HG02938 (cell line): ENCODE data around the gene OLFM1.

Source experiments
- ATAC-seq: cut with Tn5 transposase; IDR thresholded peaks from one replicate; pipeline ENCODE4 v1.9.1; 2021; ENCODE audit warnings: mild to moderate bottlenecking, moderate library complexity; ENCODE audit not compliant: unreplicated experiment

OLFM1 gene

DNA sequence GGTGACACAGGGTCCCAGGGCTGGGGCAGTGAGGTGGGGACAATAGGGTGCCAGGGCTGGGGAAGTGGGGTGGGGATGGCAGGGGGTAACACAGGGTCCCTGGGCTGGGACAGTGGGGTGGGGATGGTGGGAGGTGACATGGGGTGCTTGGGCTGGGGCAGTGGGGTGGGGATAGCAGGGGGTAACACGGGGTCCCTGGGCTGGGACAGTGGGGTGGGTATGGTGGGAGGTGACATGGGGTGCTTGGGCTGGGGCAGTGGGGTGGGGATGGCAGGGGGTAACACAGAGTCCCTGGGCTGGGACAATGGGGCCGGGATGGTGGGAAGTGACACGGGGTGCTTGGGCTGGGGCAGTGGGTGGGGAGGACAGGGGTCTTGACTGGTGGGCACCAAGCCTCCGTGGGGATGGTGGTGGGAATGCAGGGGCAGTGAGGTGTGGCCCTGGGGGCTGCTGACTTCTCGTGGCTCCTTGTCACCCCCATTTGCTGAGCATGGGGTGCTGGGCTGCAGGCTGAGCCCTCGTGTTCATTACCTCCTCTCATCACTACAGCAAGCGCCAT is 41.7 kb downstream of the OLFM1 start:
- ATAC-seq = no peak

DNA sequence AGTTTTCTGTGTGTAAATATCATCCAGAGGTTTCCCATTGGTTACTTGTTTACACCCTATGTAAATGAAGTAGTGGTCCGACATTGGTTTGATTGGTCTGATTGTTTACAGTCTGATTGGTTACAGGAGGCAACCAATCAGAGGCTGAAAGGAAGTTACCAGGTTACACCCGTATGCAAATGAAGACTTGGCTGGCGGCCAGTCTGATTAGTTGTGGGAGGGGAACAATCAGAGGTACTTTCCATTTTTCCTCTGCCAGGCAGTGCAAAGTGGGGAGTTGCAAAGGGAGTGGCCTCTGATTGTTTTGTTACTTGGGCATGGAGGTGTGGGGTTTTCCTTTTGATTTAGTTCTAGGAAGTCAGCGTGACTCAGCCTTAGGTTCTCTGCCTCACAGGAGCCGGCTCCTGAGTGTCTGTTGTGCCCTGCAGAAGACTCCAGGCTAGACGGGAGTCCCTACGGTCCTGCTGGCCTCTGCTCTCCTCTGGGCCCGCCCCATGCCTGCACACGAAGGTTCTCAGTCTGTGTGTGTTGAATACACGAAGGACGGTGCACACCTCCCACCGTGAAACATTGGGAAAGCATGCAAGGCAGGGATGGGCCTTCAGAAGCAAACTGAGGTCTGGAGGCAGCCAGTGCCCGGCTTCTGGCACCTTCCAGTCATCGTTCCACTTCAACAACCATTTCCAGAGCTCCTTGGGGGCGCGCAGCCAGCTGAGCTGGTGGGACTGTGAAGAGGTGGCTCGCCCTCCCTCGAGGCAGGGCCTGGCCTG is 42.9 kb downstream of the OLFM1 start:
- ATAC-seq = no peak

DNA sequence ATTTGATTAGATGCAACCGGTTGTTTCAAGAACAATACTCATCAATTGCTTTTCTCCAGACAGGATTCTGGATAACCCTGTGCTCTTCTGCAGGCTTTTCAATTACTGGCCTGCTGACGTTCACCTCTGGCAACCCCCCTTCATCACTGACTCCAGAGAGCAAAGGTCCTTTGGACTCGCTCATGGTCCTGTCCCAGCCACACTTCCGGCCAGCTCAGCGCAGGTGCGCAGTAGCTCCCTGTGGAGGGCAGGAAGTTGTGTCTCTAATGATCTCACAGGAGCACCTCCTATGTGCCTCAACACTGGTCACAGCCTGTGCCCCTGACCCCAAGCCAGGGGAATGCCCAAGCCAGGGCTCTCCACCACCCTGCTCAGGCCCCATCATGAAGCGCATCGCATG is 44.0 kb downstream of the OLFM1 start:
- ATAC-seq = no peak

DNA sequence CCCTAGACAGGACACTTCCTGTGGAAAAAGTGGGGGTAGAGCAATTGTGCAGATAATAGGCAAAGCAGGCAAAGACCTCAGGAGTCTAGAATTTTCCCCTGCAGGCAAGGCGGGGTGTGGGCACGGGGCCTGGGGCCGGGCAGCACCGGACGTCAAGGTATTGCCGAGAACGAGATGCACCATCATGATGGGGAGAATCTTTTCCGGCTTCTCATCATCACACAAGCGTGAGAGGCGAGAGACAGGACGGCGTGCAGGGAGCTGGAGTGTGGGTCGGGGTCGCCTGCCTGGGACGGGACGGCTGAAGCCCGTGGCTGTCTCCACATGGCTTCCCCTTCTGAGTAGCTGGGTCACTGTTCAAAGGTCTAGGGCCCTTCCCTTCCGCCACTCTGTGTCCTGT is 44.5 kb downstream of the OLFM1 start:
- no peak for ATAC-seq

DNA sequence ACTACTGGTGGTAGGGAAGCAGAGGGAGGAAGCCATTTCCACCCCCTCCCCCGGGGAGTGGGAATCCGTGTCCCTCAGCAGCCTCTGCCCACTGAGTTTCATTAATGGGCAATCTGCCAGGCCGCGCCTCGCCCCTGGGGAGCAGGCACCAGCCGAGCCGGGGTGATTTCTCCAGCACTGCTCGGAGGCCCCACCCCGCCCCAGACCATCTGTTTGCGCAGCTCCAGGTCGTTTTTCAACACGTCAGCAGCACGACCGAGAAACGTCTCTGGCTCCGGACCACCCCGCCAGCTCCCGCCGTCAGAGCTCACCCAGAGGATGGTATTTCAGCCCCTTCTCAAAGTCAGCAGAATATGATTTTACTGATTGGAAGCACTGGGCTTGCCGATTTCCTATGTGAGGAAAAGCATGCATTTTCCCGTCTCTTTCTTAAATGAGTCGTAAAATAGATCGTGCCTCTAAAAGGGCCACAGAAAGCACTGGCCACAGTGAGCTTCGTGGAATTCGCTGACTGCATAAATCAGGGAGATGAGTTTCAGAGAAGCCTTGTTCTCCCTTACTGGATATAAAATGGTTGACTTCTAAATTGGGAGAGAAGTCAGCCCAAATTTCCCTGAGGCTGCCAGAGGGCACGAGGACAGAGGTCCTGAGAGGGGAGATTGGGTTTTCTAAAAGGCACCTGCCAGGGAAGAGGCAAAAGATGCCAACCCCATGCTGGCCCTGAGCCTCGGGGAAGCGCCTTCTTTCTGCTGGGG is 47.0 kb downstream of the OLFM1 start:
- ATAC-seq = no peak

DNA sequence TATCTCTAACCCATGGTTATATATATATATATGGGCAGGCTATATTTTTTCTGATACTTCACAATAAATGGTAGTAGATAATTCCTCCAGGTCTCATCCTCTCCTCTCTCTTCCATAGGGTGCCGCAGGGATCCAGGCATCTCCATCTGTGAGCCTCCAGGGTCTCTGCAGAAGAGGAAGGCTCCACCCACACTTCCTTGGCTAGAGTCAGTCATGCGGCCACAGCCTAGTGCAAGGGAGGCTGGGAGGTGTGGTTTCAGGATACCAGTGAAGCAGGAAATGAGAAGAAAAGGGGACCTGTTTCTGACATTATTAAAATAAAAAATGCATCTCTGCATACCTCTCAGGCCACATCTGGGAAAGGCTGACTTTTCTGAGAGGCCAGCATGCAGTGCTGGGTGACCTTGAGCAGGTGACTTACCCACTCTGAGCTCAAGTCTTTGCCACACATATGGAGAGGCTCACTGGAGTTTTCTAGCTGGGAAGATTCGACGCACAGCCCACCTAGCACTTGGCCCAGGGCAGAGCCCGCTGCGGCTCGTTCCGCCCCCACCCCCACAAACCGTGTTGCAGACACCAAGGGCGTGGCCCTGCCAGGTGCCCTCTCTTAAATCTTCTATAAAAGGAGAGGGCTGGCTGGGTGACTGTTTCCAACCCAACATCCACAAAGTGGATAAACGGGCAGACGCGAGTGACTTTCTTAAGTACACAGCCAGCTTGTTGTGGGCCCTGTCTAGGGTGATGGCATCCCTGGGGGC is 47.9 kb downstream of the OLFM1 start:
- ATAC-seq = no peak

DNA sequence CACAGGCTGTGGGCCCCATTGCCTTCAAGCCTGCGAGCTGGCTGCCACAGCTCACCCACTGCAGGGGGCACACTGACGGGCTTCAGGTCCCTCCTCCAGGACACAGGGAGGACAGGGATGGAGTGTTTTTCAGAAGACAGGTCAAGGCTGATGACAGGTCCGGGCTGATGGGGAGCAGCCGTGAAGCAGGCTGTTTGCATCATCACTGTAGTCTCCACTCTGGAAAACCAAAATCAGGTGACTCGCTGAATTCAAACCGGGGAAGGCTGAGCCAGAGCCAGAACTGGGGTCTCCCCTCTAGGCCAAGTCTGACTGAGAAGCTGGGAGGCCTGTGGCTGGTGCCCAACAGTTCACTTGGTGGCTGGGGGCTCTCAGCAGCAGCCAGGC is 48.5 kb downstream of the OLFM1 start:
- ATAC-seq = no peak

DNA sequence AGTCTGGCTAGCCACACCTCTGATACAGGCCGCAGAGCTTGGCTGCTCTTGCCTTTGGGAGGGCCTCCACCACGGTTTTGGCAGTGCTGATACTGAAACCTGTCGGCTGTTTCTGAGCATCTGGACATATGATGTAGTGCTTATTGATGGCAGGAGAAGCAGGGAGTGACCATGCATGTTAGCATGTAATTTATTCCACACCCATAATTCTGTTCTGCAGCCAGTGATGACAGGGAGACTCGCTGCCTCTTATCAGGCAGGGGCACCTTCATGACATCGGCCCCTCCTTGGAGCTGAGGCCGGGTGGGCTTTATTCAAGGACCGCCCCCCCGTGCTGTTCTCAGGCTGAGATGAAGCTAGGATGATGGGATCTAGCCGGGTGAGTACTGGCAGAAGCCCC is 49.0 kb downstream of the OLFM1 start:
- ATAC-seq = no peak

DNA sequence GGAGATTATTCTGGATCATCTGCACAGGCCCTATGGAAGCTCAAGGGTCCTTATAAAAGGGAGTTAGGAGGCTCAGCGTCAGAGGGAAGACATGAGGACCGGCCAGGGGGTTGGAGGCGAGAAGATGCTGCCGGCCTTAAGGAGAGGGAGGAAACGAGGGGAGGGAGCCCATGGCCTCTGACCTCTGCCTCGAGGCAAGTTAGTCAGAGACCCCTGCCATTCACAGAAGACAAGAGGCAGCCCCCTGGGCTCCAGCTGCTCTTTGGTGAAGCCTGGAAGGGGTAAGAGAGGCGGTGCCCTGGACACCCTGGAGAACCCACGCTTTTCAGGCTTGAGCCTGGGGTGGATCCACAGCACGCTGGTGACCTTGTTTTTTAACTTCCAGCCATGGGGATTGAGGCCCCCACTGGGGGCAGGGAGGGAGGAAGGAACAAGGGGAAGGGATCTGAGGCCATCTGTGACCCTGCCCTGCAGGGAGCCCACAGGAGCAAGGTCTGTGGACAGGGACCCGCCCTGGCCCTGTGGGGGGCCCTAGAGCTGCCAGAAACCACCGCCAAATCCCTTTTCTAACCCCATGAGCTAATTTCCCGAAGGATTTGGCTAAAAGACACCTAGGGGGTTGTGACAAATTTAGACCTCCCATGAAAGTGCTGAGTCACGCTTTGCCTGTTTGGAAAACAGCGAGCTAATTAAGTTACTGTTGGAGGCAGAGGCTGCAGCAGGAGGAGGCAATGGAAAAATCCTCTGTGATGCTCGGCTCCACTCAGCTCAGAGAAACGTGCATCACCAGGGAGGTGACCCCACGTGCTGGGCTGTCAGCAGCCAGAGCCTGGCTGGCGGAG is 49.7 kb downstream of the OLFM1 start:
- ATAC-seq = no peak

DNA sequence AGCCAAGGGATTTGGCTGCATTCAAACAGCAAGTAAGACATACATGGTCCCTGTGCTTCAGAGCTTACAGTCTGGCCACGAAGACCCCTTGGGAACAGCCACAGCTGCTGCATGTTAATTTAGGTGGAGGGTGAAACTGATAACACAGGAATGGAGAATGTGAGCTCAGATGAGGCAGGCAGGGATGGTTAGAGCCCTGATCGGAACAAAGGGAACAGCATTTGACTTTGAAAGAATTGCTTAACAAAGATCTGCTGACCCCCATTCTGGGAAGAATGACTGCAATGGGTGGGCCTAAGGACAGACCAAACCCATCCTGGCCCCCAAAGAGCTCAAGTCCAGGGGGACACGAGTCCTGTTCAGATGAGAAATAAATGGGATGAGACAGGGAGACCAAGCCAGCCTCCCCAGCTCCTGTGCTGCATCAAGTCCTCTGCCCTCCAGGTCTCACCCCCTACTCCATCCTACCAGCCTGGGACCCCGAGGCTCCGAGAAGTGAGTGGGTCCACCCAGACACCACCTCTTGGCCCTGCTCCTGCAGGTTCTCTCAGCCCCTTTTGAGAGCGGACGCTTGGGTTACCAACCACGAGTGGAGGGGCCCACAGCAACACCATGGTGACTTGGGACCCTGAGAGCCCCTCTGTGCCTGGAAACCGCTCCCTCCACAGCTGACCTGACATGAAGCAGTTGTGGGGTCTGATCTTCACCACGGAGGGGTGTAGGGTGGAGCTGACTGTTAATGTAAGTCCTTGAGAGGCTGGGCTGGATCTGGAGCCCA is 50.8 kb downstream of the OLFM1 start:
- ATAC-seq = no peak

DNA sequence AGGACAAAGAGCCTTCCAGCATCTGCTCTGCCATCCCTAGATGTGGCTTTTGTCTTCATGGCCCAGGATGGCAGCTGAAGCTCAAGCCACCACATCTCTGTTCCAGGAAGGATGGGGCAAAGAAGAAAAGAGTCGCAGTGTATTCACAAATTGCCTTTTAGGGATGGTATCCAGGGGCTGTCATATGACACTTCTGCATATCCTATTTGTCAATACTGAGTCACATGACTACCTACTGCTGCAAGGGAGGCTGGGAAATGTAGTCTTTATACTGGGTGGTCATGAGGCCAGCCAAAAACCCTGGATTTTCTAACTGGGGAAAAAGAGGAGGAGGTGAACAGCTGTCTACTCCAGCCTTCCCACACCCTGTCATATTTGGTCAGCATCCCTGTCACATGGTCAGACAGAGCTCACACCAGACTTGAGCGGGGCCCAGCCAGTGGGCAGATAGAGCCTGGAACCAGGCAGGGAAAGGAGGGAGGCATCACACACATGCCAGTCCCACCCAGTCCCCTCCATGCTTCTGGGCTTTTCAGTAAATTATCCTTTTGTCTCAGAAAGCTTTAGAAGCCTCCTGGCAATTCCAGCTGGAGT is 52.0 kb downstream of the OLFM1 start:
- ATAC-seq = no peak

DNA sequence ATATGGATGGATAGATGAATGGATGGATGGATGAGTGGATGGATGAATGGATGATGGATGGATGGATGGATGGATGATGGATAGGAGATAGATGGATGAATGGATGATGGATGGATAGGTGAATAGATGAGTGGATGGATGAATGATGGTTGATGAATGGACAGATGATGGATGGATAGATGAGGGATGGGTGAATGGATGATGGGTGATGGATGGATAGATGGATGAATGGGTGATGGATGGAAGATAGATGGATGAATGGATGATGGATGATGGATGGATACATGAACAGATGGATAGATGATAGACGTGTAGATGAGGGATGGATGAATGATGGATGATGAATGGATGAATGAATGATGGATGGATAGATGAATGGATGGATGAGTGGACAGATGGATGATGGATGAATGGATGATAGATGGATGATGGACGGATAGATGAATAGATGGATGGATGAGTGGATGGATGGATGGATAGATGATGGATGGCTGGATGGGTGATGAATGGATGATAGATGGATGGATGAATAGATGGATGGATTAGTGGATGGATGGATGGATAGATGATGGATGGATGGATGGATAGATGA is 53.8 kb downstream of the OLFM1 start:
- ATAC-seq = no peak

DNA sequence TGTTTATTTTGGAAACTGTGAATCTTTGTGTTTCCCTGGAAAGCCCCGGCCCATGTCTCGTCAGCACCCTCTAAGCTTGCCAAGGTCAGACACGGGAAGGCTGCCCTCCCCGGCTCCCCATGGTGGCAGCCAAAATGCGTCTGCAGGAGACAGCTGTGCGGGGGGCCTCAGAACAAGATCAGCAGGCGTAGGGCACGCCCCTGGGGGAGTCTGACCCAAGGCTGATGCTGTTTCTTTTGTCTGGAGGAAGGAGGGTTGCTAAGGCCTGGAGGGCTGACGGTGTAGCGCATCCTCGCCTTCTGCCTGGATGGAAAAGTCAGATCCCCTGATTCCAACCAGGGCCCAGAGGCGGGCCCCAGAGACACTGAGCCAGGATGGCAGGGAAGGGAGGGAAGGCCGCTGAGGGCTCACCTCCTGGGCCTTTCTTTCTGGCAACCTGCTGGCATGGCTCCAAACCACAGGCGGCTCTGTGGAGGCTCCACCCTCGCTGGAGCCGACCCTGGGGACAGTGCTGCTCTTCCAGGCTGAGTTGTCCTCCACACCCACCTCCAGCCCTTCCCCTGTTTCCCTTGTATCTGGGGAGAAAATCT is 57.2 kb downstream of the OLFM1 start:
- ATAC-seq = no peak

DNA sequence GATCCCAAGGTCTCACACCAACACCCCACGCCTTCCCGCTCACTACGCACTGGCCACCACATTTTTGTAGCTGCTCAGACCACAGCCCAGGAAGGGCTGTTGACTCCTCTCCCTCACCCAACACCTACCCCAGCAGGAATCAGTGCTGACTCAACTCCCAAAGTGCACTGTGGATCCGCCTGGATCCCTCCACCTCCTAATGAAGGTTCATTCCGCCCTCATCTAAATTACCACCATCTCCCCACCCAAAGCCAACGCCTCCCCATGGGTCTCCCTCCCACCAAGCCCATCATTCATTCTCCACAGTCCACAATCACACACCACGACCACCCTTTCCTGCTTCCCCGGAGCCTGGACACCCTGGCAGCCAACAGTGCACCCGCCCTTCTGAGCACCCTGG is 57.8 kb downstream of the OLFM1 start:
- no peak for ATAC-seq

DNA sequence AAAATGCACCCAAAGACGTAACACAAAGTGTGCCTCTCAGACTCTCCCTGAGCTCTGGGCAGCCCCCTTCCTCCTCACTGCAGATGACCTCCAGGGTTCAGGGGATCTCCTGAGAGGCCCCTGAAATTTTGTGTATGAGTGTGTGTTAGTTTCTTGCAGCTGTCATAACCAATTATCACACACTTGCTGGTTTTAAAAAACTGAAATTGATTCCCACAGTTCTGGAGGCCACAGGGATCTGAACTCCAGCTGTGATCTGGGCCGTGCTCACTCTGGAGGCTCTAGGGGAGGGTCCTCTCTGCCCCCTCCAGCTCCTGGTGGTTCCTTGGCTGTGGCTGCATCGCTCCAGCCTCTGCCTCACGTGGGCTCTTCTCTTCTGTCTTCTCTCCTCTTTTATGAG is 58.8 kb downstream of the OLFM1 start:
- ATAC-seq = no peak

DNA sequence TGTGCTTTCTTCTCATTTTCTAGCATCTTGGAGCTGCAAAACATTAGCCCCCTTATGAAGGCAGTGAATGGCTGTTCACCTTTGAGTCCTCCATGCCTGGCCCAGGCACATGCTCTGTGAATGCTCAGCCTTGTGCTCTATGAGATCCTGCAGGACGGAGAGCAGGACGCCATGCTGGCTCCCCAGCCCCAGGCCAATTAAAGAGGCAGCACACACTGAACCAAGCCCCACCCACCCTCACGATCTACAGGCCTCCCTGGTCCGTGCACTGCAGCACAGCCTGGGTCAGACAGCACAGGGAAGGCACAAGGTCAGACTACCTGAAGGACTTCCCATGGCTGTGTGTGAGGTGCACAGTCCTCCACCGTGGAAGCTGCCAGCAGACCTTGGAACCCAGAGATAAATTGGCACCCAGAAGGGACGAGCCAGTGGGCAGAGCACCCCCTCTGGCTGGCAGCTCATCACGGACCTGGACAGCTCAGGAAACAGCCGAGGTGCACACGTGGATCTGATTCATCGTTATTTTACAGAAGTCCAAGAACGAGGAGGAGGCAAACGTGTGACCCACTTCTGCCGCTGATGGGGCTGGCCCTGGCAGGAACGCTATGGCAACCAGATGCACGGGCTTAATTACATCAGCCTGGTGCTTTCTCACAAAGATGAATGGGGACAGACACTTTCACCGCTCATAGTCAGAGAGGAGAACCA is 59.5 kb downstream of the OLFM1 start:
- ATAC-seq = no peak

DNA sequence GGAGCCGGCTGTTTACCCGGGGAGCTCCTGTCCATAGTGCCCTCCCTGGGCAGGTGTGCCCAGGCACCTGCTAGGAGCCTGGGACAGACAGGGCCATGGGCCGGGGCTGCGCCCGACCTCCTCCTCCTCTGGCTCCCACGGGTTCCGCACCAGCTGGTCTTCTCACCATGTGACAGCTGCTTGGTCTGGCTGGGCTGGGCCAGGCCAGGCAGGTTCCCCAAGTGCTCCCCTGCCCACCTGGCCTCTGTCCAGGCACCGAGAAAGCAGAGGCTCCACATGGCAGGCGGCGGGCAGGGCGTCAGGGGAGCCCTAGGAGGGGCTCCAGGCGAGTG is 60.0 kb downstream of the OLFM1 start:
- ATAC-seq = no peak

DNA sequence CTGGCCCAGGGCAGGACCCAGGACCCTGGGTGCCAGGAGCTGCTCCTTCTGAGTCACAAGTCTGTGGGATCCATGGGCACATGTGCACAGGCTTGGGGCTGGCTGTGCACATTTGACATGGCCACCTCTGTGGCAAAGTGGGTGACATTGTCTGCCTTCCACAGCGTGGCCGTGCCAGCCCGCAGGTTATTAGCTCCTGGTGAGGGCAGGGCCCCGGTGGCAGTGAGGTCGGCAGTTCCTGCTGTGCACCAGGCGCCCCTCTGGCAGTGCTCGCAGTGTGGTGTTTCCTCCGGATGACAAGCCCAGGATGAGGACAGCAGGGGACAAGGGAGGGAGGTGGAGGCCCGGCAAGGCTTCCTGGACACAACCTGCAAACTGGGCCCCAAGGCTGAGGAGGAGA is 60.5 kb downstream of the OLFM1 start:
- no peak for ATAC-seq
